HG03039 (cell line): ENCODE measurements around the gene IDH3A.

Experiments used
- ATAC-seq: cut with Tn5 transposase; IDR thresholded peaks from one replicate; pipeline ENCODE4 v1.9.1; 2021; ENCODE audit warnings: mild to moderate bottlenecking, moderate library complexity; ENCODE audit not compliant: unreplicated experiment

IDH3A gene

DNA sequence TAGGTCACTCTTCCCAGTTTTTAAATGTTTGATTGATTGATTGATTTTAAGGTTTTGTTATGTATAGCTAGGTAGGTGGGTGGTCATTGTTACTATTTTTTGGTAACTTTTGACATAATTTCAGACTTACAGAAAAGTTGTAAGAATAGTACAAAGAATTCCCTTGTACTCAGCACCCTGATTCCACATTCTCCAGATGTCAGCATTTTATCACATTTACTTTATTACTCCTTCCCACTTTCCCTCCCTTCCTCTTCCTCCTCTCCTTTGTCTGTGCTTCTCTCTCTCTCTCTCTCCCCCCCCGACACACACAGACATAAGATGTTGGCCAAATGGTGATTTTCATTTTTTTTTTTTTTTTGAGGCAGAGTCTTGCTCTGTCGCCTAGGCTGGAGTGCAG, 14.8 kb downstream of the IDH3A start:
- no peak for ATAC-seq

DNA sequence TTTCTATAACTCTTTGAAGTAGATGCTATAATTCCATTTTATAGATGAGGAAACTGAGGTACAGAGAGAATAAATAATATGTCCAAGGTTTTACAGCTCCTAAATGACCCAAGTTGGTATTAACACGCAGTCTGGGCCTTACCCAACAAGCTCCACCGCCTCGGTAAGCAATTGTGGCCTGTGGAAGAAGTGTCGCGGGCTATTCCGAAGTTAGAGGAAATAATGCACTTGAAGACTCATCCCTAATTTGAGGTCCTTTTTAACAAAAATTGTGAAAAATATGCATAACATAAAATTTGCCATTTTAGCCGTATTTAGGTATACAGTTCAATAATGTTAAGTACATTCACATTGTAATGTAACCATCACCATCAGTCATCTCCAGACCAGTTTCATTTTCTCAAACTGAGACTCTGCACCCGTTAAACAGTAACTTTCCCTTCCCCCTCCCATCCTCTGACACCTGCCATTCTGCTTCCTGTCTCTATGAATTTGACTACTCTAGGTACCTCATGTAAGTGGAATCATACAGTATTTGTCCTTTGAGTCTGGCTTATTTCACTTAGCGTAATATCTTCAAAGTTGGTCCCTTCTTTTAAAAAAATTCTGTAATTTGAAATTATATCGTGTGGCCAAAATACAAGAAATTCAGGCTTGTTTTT, 18.2 kb downstream of the IDH3A start:
- peak; percentile 59 for ATAC-seq

DNA sequence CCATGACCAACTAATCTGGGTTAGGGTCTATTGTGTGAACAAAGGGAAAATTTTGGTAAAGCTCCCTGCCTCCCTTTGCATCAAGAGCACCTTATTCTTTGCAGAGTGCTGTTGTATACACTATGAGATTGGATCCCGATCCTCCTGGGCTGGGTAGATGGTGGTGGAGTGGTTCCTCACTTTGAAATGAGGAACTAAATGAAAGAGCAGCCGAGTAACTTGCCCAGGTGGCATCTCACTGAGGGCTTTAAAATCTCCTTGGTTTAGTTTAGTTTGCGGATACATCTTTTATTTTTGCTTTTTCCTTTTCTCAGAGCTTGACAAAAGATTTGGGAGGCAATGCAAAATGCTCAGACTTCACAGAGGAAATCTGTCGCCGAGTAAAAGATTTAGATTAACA, 19.4 kb downstream of the IDH3A start:
- ATAC-seq, result no peak

DNA sequence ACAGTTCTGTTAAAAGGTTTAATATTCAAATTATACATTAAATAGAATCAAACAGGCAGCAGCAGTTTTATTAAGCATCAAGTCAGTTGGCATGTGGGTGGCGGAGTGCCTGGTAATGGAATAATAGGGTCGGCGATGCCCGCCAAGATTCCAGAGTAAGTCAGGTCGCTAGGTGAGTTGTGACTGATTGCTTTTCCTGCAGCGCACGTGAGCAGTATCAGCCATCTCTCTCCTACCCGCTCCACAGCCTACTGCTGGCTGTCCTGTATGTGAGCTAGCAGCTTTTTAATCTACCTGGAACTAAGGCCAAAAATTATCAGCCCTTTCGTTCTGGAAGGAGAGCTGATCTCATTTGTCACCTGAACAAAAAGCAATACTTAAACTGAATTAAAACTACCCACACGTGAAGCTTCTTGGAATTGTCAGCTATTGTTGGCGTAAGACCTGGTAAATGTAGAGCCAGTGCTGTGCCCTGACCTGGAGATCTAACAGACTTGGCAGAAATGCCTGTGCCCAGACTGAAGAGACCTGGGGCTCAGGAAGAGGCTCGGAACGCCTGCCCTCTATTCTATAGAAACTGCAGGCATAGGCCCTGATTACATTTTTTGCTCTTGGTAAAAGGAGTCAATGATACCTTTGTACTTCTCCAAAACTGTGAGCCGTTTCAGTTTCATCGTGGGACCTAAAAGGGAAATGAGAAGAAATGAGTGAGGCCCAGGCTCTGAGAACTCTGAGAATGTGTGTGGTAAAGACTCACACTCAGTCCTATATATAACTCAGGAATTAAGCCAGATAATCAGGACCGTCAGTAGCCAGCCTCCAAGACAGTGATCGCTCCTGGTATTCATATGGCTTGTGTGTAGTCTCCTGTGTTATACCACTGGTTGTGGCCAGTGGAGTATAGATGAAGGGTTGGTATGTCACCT, 21.9 kb downstream of the IDH3A start:
- peak; percentile 61 for ATAC-seq

DNA sequence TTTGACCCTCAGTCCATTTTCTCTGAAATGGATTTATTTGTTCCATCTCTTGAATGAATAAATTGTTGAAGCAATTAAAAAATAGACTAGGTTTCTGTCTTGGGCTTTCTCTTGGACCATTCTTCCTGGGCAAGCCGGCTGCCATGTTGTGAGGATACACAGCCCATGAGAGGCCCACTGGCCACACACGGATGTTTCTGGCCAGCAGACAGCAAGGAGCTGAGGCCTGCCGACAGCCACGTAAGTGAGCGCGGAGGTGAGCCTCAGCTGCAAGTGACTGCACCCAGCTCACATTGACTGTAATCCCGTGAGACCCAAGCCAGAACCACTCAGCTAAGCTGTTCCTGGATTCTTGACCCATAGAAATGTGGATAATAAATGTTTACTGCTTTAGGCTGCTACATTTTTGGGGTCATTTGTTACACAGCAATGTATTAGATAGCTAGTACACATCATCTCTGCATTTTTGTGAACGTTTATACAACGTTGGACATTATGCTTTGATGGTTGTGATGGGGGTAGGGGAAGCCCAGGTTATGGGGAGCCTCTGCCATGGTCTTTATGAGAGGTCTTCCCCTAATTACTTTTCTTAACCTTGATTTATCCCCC, 22.8 kb downstream of the IDH3A start:
- ATAC-seq, result no peak

DNA sequence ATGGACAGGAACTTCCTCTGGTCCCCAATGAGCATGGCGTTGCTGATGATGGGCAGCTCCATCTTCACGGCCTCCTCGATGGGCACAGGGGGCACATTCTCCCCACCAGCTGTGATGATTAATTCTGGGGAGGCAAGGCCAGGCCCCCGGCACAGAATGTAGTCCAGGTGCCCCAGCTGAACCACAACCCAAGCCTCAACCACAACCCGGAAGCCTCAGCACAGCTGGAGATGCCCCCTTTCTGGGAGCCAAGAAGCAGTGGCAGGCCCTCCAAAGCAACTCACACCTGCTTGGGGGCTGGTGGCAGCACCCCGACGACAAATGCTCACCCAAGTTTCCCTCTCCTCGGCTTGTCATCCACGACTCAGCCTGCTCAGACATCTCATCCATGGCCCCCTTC, 25.2 kb downstream of the IDH3A start:
- no peak for ATAC-seq

DNA sequence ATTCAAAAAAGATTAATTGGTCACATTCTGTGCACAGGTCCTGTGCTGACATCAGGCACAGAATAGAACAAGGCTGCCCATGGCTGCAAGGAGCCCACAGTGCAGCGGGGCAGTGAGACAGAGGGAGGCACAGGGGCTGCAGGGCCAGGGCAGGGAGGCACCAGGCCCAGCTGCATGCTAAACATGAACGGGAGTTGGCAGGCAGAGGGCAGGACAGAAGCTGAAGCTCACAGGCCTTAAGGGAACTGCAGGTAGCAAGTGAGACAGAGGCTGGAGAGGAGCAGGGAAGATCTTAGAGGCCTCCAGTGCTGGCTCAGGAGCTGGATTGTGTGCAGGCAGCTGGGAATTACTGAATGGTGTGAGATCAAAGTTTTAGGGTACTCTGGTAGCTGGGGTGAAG, 26.2 kb downstream of the IDH3A start:
- no peak for ATAC-seq

DNA sequence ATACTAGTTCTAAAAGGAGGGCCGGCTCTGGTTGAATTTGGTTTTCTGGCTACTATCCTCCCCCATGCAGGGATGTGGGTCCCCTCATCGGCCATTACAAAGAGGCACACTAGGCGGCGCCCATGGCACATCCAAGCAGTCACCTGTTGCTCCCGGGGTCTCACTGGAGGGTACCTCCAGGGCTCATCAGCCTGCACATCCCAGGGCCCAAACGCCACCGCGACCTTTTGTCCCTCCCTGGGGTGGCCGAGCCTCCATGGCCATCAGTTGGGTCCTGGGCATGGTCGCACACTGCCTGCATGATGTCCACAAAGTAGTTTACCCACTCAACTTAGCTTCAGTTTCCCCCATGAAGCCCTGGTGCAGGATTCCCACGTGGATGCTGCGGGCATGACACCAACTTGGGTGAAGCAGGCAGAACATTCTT, 28.3 kb downstream of the IDH3A start:
- ATAC-seq, result no peak

DNA sequence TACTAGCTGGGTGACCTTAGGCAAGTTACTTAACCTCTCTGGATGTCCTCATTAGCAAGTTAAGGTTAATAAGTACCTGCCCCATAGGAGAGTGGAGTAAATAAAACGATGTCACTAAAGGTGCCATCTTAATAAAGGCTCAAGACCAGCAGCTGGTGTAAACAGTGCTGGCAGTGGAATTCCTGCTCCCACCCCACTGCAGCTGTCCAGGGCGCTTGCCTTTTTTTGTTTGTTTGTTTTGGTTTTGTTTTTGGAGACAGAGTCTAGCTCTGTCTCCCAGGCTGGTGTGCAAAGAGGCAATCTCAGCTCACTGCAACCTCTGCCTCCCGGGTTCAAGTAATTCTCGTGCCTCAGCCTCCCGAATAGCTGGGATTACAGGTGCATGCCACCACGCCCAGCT, 28.9 kb downstream of the IDH3A start:
- ATAC-seq, result no peak

DNA sequence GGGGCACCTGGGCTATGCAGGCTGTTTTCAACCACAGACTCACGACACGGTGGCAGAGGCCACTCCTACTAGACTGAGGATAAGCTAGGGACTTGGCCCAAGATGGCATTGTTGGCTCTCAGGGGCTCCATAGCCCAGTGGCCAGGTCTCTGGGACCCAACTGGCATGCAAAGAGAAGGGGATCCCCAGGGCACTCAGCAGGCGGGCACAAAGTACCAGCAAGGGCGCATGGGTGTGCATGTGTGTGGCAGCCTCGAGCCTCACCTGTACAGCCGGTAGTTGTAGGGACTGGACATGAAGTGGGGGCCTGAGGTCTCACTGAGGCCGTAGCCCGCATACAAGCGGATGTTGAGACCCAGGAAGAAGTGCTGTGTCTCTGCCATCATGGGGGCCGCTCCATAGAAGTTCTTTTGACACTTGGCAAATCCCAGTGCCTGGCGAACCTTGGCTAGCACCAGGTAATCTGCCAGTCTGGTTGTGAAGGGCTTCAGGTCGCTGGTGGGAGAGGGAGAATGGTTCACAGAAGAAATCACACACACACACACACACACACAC, 30.2 kb downstream of the IDH3A start:
- no peak for ATAC-seq

DNA sequence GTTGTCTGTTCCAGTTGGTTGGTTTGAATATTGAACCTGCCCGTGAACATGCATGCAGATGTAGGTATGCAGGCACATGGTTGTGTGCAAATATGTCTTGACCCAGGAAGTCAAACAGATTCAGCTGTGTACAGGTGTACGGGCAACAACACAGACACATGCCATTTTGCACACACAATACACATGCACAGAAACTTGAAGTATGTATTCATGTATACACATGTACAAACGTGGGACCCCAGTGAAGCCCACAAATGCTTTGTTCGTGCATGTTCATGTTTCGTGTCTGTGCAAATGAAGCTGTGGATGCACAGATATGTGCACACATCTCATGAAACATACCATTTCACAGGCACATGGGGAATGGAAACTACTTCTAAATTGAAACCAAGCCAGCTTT, 30.7 kb downstream of the IDH3A start:
- ATAC-seq, result no peak

DNA sequence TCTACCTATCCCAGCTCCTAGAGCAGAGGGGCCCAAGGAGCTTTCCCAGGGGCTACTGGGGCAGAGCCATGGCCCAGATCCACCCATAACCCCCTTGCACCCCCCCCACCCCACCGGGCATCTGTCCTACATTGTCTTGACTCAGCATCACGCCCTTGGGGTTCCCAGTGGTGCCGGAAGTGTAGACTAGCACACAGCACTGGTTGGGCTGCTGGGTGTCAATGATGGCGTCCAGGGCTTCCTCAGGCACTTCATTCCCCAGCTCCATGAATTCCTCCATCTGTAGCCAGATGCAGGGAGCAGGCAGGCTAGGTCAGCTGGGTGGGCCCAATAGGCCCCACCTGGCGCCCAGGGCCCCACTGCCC, 33.2 kb downstream of the IDH3A start:
- ATAC-seq, result no peak

DNA sequence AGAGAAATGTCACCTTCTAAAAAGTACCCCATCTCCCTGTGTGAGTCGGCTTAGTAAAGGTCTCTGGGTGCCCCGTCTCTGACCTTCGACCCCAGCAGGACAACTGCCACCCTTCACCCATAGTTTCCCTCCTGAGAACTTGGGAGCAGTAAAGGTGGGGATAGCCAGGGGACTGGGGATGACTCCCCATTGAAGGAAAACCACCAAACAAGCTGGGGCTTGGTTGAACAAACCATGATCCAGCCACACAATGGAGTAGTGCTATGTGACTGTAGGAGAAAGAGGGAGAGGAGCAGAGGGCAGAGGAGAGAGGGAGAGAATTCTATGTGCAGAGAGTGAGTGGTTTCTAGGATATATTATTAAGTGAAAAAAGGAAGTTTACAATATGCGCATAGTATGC, 33.7 kb downstream of the IDH3A start:
- no peak for ATAC-seq

DNA sequence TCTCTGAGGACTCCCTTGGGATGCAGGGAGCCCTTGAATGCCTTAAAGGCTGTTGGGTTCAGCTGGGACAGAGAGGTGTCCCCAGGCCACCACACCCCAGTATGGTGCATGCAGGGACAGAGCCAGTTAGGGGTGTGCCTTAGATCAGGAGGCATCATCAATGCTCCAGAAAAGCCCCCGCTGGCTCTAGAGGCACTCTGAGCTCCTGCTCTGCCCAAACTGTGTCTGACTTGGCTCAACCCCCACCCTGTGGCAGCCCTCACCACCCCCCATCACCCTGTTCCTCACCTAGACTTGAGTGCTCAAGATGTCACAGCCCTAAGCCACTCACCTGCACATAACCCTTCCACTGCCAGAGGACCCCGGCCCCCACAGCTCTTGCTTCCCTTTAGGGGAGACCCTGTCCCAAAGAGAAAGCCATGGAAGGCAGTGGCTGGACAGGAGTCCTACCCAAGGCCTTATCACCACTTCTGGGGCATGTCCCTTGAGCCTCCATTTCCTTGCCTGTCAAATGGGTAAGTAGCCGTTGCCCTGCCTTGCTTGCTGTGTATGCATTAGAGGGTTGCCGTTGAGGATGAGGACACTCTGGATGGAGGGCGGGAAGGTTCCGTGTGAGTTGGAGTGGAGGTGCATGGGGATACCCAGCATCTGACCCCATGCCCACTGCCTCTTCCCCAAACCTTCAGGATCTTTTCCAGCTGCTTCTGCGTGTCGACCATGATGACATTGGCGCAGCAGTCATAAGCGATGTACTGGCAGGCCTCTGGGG, 43.8 kb downstream of the IDH3A start:
- ATAC-seq, result no peak

DNA sequence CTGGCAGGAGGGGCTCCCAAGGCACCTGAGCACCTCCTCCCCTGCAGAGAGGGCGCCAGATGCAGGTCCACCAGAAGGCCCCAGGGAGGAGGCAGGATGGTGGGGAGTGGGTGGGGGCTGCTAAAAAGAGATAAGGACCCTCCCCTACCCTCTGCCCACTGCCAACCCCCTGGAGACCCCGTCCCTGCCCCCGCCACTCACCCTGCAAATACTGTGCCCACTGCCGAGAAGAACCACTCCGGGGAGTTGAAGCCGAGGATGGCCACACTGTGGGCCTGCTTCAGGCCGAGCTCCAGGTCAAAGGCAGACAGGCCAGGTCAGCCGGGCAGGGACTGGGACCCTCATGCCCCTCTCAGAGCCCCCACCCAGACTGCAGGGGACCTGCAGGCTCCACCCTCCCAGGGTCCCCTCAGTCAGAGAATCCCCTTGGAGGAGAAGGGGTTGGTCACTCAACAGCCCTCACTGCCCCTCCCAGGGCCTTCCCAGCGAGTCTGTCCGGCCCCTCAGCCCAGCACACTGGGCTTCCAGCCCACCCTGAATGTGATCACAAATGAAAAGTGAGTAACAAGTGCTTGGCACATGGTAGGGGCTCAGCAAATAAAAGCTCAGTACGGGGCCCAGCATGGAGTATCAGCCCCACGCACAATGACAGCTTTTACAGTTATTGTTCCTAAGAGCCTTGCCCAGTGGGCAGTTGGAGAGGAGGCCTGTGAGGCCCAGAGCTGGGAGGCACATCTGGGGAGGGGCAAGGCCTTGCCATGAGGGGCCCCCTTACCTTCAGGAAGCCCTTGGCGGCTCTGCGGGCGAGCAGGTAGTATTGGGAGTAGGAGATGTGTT, 44.8 kb downstream of the IDH3A start:
- ATAC-seq, result no peak

DNA sequence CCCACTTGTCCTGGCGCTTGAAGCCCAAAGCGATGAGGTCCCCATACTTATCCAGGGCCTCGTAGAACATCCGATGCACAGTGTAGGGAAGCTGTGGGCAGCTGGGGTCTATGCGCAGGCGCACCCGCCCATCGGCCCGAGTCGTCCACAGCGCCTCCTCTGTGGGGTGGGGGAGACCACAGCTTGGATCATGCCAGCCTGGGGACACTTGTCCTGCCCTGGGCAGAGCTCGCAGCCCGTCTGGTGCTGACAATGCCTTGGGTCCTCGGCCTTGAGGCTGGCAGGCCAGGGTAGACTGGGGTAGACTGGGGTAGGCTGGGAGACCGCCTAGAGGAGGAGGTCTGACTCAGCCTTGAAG, 45.4 kb downstream of the IDH3A start:
- ATAC-seq, result no peak

DNA sequence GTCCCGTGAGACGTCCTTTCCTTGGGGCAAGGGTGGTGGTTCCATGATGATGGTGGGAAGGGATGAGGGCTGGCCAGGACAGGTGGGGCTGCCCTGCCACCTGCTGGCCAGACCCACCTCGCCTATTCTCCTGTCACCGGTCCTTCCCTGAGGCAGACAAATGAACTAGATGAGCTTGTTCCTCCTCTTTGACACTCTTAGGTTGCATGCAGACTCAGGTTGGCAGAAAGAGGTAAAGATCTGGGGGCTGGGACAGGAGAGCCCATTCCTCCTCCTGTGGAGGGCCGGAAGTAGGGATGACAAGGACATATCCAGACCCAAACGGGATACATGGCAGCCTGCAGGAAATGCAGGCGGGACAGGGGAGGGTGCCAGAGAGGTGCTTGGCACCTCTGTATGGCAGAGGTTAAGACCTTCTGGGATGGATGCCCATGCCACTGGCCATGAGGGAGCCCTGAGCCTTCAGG, 46.6 kb downstream of the IDH3A start:
- no peak for ATAC-seq

DNA sequence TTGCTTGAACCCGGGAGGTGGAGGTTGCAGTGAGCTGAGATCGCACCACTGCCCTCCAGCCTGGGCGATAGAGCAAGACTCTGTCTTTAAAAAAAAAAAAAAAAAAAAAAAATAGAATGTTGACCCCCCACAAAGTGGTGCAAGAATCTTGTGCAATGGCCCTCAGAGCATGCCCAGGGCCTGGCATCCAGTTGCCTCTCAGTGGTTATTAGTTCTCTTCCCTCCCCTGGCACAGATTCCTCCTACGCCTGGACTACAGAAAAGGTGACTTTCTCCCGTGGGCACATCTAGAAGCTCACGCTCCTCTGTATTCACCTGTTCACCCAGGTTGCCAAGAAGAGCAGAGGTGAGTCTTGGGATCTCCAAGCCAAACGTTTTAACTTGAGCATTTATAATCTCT, 48.5 kb downstream of the IDH3A start:
- ATAC-seq, result no peak

DNA sequence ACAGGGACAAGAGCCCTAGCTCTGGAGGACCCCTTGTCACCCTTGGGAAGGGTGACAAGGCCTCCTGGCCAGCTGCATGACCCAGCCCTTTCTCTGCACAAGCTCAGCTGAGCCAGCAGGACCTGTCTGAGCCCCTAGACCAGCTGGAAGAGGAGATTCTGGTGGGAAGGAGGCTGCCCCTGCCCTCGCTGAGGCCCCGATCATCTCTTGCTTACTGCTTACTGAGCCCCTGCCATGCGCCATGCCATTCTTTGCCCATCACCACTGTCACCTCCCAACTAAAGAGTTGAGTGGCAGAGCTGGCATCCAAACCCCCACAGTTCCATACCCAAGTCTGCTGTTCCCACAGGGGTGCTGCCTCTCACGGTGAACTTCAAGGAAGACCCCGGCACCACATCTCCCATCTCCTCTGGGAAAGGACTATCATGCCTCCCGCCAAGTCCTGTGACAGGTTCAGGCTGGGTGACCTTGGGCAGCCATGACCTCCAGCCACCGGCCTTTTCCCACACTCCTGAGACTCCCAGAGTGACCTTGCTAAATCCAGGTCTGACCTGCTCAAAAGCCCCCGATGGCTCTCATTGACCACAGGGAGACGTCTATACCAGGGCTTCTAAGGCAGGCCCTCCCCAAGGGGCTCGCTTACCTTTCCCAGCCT, 51.2 kb downstream of the IDH3A start:
- no peak for ATAC-seq
